Fibroblast of the aortic adventitia (primary cell): ENCODE measurements around the gene DGAT2. TPM values are rescaled to one million over a fixed set of nuclear protein-coding genes. Genes with fewer than 3 reads are reported as not detected.

Source experiments
- DNase-seq: peaks from one replicate; pipeline ENCODE4 v3.0.0-alpha.2; 2010; ENCODE audit warnings: low read depth
- H3K4me3 ChIP-seq: 2 replicates; pipeline ENCODE4 v1.5.1; 2011; ENCODE audit warnings: low read depth, mild to moderate bottlenecking, control low read depth, low read length, moderate library complexity
- total RNA-seq: library from RNA; depleted of rRNA; stranded (reverse); fragments of >200 nt; gene quantifications from 2 replicates; pipeline ENCODE4 v1.2.3, GENCODE V29; 2012; ENCODE audit warnings: low replicate concordance
- TF ChIP-seq, protein P1 (sequence below): IDR thresholded peaks from 2 replicates; pipeline ENCODE4 v1.5.1; 2011; ENCODE audit warnings: mild to moderate bottlenecking, low read length, control low read depth, inconsistent platforms; ENCODE audit not compliant: insufficient read depth

The DGAT2 gene
- total RNA-seq, 1 donor, result 13.4 TPM

DNA sequence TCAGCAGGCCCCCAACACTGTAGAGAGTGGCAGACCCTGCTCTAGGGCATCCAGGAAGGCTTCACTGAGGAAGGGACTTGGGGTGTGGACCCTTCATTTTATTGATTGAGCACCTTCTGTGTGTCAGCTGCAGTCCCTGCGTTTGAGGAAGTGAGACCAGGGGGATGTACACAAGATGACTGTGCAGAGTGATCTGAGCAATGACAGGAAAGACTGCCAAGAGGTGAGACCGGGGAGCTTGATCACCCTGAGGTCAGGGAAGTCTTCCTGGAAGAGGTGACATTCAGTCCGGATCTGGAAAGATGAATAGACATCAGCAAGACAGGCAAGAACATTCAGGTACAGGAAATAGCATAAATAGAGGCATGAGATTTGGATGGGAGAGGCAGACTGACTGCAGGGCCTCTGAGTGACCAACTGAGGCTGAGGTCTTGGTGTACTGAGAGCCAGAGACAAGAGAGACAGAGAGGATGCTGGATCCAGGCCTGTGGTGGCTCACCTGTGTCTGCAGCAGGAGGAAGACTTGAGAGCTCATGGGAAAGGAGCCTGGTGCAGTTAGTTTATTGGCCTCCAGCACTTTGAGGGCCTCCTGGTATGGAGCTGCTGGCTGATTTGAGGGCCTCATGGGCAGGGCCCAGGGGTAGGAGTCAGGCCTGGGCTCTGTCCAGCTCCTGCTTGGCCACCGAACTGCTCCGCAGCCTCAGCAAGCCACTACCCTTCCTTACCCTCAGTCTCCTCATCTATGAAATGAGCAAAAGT is 5.2 kb downstream of the DGAT2 start:
- DNase-seq, result no peak
- no peak overlapping the region for H3K4me3 ChIP-seq
- TF ChIP-seq, protein P1, sequence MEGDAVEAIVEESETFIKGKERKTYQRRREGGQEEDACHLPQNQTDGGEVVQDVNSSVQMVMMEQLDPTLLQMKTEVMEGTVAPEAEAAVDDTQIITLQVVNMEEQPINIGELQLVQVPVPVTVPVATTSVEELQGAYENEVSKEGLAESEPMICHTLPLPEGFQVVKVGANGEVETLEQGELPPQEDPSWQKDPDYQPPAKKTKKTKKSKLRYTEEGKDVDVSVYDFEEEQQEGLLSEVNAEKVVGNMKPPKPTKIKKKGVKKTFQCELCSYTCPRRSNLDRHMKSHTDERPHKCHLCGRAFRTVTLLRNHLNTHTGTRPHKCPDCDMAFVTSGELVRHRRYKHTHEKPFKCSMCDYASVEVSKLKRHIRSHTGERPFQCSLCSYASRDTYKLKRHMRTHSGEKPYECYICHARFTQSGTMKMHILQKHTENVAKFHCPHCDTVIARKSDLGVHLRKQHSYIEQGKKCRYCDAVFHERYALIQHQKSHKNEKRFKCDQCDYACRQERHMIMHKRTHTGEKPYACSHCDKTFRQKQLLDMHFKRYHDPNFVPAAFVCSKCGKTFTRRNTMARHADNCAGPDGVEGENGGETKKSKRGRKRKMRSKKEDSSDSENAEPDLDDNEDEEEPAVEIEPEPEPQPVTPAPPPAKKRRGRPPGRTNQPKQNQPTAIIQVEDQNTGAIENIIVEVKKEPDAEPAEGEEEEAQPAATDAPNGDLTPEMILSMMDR, result no peak

DNA sequence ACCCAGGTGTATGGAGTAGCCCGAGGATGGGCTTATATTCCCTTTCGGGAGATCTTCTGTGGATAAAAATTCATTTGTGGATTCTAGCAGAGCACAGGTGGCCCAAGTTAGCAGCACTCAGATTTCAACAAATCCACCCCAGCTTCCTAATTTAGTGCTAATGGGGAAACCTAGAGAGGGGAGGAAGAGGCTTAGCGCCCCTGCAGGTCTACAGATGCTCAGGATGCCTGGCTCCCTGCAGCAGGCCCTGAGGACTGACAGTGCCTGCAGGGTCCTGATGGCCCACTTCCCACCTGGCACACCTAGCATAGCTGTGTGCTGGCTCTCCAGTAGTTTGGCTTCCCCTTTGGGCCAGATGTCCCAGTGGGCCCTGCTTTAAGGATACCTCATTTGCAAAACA is 6.5 kb downstream of the DGAT2 start:
- DNase-seq, result no peak
- no peak overlapping the region for H3K4me3 ChIP-seq
- TF ChIP-seq, protein P1, result no peak

DNA sequence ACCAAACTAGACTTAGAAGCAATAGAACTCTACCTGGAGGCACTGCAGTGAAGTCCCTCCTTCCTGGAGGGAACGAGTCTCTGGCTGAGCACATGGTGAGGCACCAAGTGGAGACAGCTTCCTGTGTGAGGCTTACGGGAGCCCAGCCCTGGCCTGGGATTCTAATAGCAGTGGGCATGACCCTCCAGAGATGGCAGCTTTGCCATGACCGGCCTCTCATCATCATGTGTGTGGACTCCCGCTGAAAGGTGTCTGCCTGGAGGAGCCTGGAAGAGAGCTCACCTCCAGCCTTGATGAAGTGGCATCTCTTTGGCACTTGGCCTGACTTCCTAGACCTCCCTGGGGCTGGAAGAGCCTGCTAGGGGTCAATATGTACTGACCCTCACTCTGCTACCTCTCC is 8.0 kb downstream of the DGAT2 start:
- TF ChIP-seq, protein P1, result no peak
- no peak overlapping the region for H3K4me3 ChIP-seq
- no peak for DNase-seq

DNA sequence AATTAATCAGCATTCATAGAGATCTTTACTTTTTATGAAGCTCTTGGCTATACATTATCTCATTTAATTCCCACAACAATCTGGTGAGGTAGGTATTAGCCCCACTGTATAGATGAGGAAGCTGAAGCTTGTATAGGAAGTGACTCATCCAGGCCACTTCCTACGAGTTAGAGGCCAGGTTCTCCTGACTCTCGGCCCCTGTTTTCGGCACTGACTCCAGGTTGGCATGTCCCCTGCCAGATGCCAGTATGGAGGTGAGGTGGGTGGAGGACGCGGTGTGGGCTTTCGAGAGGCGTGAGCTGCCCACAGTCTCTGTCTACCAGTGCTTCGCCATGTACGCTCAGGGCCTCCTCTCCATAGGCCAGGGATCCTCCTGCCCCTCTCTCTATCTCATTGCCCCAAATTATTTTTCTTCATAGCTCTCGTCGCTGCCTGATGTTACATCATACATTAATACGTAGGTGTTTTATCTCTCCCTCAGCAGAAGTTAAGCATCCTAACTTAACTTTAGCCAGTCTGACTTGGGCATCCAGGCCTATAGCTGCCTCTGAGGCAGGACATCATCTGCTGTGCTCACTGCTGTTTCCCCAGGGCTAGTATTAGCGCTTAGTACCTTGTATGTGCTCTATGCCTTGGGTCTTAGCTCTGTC is 9.0 kb downstream of the DGAT2 start:
- TF ChIP-seq, protein P1, result no peak
- H3K4me3 ChIP-seq, result no peak overlapping the region
- DNase-seq, result no peak

DNA sequence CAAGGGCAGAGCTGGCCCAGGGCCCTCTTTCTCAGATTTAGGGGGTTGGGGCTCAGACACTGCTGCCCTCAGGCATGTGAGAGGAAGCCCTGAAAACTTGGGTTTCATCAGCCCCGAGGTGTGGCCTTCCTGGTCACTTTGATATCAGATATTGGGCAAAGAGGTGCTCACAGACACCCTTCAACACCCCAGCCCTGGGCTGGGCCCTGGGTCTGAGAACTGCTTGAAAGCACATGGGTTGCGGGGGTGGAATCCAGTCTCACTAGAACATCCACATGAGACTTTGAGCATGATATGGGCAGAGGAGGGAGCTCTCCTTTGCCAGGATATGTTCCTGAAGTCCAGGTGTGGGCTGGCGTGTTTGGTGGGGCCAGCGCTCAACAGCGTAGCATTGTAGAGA is 10.4 kb downstream of the DGAT2 start:
- no peak for DNase-seq
- TF ChIP-seq, protein P1, result no peak

DNA sequence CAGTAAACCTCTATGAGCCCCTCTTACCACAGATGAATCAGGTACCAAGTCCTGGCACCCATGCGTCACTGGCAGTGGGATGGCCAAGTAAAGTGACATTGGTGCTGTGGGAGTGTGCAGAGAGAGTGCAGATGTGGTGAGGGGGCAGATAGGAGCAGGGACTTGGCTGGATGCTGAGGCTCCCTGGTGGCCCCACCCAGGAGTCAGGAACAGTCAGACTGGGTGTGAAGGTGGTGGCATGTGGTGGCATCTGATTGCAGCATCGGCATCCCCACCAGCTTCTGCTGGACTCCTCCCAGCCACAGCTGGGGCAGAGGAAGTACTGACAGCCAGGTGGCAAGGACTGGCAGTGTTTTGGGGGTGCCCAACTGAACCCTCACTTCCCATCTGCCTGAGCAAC is 11.4 kb downstream of the DGAT2 start:
- TF ChIP-seq, protein P1, result no peak
- H3K4me3 ChIP-seq, result no peak overlapping the region
- DNase-seq, result no peak

More for the DNA sequence above, 10.4 kb downstream of the DGAT2 start:
- no peak overlapping the region for H3K4me3 ChIP-seq

DNA sequence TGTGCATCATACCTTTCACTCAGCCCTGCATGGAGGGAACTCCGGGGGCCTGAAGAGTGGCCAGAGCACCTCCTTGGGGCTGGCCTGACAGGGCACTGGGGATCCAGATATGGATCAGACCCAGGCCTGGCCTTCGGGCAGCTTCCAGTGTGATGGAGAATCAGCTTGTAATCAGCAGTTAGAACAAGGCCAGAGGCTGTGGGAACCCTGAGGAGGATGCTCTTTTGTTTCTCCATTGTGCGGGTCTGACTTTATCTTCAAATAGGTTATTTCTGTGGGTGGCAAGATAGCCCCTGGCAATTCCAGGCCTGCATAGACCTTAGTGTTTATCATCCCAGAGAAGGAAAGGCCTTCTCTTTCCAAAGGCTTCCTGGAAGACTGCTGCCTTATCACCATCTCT is 12.3 kb downstream of the DGAT2 start:
- DNase-seq, result no peak
- H3K4me3 ChIP-seq, result no peak overlapping the region
- TF ChIP-seq, protein P1, result no peak
